EL (cell line): ENCODE measurements around the gene CRTC1.

Experiments
- DNase-seq: peaks from one replicate; pipeline ENCODE4 v3.0.0-alpha.2; 2016

The CRTC1 gene

DNA sequence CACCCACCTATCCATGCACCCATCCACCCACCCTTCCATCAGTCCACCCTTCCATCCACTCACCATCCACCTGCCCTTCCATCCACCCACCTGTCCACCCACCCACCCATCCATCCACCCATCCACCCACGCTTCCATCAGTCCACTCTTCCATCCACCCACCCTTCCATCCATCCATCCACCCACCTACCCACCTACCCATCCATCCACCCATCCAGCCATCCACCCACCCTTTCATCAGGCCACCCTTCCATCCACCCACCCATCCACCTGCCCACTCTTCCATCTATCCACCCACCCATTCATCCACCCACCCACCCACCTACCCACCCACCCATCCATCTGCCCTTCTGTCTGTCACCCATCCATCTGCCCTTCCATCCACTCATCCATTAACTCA is 29.6 kb upstream of the CRTC1 start:
- DNase-seq, result no peak

DNA sequence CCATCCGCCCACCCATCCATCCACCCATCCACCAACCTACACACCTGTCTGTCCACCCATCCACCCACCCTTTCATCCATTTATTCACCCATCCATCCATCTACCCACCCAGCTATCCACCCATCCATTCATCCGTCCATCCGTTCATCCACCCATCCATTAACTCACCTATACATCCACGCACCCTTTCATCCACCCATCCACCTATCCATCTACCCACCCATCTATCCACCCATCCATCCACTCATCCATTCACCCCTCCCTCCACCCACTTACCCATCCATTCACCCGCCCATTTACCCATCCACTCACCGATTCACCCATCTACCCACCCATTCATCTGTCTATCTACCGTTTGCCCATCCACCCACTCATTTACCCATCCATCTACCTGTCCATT is 29.0 kb upstream of the CRTC1 start:
- no peak for DNase-seq

DNA sequence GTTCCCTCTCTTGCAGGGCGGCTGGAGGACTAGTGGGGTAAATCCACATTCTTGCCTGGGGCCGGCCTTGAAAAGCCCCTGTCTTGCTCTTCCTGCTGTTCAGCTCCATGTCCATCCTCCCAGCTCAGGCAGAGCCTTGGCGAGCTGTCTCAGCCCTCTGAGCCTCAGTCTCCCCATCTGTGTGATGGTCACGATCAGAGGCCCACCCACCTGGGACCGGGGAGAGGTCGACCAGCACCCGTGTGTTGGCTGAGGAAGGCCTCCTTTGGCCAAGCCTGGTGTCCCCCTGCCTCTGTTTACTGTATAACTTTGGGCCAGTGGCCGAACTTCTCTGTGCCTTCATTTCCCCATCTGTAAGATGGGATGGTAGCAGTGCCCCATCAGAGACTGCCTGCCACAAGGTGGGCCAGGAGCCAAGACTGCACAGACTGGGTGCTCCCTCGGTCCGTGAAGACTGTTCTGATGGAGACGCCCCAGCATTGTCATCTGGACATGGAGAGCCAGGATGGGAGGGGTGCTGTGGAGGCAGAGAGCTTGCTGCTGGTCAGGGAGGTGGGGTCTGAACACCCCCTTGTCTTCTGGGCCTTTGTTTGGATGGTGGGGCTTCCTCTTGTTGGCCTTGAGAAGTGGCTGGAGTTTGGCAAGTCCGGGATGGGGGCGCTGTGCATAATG is 28.2 kb upstream of the CRTC1 start:
- no peak for DNase-seq

DNA sequence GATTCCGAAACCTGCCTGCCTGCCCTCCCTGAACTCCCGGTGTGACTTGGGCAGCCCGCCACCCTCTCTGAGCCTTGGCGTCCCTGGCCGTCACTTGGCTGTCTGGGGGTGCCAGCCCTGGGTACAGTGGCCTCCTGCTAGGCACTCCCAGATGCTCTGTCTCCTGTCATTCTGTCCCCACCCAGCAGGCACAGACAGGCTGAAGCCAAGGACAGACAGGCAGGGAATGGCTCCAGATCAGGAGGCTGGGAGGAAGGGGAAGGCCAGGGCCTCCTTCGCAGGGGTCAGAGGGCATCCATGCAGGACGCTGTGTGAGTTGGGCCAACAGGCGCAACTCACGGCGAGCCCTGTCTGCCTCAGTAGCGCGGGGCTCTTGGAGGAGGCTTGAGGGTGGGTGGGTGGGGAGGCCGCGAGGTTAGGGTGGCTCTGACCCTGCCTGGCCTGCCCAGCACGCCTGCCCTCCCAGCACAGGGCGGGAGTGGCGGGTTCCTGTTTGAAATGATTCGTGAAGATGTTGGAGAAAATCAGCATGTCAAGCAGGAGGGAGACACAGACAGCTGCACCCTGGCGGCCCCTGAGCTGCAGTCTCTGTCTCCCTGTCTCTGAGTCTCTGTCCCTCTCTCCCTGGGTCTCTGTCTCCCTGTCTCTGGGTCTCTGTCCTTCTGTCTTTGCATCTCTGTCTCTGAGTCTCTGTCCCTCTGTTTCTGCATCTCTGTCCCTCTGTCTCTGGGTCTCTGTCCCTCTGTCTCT is 27.0 kb upstream of the CRTC1 start:
- no peak for DNase-seq

DNA sequence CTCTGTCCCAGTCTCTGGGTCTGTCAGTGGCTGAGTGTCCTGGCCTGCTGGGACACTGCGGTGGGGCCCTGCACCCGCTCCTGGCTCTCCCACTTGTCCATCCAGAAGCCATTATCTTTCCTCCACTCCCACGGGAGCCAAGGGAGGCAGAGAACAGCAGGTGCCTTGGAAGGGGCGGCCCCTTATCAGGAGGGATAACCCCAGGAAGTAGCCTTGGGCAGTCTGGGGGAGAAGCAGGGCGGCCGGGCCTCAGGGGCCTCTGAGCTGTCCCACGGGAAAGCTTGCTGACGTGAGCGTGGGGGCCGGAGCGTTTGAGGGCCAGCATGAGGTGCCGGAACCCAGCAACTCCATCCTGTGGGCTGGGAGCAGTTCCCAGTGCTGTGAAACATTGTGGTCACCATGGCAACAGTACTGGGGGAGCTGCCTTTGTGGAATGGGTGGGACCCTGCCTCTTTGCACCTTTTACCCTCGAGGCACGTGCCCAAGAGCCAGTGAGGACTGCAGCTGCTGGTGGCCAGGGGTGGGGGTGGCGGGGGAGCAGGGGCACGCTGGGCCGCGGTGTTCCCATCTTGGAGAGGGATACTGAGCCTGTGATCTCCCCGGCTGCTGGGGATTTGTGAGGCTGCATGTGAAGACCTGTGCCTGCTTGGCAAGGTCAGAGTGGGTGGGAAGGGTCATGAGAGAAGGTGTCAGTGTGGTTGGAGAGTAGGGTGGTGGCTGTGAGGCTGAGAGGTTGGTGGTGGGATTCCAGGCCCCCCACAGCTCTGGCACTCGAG is 25.7 kb upstream of the CRTC1 start:
- peak; percentile 63 for DNase-seq

DNA sequence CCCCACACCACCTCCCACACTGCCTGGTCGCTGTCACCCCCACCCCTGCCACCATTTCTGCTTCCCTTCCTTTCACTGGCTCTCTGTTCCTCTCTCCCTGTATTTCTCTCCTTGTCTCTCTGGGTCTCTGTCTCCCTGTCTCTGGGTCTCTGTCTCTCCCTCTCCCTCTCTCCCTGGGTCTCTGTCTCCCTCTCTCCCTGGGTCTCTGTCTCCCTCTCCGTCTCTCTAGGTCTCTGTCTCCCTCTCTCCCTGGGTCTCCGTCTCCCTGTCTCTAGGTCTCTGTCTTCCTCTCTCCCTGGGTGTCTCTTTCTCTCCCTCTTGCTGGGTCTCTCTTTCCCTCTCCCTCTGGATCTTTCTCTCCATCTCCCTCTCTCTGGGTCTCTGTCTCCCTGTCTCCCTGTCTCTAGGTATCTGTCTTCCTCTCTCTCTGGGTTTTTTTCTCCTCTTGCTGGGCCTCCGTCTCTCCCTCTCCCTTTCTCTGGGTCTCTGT is 25.1 kb upstream of the CRTC1 start:
- DNase-seq, result no peak

DNA sequence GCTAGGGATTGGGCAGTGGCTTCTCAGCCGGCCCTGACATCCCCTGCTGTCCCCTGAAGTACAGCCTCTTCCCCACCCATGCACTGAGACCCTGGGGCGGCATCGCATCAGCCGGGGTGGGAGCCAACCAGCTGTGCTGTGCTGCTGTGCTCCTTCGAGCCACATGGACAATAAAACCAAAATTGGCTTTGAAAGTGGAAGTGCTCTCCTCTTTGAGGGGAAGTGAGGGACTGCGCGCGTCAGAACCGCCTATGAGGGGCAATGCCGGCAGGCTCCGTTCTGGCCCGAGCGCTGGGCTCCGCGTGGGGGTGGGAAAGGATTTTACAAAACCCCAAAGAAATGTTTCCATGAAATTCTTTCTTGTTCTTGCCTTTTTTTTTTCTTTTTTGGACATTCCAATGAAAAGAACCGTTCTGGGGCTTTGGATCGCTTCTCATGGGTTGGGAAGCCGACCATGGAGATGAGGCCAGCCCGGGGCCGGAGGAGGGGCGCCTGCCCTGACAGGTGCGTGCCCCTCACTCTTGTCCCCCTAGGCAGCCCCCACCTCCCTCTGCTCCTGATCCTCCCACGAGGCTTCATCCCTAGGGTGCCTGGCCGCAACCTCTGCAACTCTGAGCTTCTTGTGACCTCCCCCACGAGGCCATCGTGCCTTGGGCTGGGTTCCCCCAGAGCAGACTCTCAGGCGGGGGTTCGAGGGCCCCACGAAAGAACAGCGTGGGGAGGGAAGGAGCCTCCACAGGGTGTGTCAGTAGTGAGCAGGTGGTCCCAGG is 24.0 kb upstream of the CRTC1 start:
- DNase-seq, result no peak

DNA sequence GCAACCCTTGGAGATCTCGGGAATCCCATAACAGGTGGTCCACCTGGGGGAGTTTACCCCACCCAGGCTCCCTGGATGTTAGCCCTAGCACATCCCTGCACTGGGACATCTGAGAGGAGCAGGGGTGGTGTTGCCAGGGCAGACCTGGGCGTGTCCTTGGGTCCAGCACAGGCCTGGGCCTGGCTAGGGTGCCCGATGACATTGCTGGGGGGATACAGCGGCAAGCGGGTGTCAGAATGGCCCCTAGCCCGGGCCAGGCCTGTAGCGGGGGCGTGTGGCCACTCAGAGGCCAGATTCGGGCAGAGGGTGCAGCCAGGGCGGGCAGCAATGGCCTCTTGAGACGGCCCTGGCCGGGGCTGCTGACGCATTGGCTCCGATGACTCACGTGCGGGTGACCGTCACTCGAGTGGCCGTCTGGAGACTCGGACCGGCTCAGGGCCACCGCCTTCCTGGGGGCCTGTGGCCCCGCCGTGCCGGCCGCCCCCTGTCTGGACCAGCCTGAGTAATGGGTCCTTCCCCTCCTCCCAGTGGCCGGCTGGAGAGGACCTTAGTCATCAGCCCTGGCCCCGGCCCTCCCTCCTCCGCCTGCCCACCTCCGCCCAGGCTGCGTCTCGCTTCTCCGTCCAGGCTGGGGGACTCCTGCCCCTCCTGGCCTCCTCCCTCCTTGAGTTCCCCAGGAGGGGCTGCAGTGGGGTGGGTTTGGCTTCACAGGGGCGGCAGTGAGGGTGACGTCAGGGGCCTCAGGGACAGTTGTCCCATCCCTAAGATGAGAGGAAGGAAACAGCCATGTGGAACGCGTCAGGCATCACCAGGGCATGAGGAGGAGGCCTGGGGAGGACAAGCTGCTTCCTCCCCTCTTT is 23.2 kb upstream of the CRTC1 start:
- peak; percentile 81 for DNase-seq

DNA sequence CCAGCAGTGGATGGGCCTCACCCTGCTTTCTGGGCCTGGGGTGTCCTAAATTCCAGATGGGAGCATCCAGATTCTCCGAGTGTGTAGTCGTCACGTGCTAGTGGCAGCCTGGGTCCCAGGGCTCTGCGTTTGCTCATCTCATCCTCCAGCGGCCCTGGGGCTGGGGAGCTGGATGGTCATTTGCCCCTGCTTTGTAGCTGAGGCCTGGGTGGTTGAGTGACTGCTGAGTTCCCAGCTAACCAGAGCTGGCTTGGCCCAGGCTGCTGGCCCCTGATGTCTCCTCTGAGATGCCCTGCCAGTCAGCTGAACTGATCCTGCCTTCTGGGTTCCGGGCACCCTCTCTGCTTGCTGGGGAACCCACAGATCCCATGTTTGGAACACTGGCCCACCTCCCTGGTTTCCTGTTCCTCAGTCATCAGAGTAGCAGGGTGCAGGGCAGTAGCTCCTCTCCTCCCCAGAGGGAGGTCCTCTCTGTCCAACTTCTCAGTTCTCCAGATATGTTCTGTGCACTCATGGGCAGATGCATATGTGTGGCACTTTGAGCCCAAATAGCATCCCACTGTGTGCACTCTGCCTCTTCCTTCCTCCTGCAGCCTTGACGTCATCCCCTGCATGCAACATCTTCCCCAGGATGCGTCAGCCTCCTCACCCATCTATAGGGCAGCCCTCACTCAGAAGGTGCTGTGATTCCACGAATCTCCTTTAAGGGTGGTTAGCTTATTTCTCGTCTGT is 22.4 kb upstream of the CRTC1 start:
- DNase-seq, result no peak

DNA sequence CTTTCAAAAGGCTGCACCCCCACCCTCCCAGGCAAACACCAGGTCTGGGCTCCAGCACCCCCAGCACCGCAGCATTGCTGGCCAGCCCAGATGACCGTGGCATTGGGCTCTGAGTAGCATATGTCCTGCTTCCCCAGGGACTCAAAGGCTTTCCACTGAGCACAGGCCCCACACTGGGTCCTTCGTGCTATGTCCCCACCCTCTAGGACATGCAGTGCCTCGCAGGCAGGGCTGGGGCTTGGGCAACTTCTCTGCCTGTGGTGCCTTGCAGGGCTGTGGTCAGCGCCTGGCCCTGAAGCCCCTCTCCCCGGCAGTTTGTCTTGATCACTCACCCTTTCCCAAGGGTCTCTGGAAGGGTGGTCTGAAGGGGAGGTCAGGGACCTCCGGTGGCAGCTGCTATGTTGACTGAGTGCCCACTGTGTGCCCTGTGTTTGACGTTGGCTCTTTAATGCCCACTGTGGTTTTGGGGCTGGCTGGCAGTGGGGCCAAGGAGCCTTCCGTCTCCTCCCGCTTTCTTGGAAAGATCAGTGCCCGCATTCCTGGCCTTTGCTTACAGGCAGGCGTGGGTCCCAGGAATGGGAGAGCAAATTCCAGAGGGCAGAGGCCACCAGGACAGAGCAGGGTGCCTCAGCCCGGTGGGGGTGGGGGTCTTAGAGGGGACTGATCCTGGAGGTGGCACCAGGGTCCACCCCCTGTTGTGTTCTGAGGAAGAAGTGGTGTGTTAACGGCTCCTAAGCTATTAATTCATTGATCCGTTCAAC is 20.3 kb upstream of the CRTC1 start:
- DNase-seq, result no peak

DNA sequence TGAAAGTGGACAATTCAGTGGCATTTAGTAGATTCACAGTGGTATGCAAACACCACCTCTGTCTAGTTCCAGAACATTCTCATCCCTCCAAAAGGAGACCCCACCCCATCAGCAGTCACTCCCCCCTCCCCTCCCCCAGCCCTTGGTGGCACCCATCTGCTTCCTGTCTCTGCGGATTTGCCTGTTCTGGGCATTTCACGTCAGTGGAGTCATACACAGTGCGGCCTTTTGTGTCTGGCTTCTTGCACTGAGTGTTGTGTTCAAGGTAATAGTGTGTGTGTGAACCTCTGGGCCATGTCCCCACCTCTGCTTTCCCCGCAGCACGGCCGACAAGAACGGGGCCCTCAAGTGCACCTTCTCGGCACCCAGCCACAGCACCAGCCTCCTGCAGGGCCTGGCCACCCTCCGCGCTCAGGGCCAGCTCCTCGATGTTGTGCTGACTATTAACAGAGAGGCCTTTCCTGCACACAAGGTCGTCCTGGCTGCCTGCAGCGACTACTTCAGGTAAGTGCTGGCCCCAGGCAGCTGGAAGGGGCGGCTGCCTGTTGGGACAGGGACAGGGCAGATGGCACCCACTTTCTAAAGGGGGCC is 19.4 kb upstream of the CRTC1 start:
- no peak for DNase-seq

DNA sequence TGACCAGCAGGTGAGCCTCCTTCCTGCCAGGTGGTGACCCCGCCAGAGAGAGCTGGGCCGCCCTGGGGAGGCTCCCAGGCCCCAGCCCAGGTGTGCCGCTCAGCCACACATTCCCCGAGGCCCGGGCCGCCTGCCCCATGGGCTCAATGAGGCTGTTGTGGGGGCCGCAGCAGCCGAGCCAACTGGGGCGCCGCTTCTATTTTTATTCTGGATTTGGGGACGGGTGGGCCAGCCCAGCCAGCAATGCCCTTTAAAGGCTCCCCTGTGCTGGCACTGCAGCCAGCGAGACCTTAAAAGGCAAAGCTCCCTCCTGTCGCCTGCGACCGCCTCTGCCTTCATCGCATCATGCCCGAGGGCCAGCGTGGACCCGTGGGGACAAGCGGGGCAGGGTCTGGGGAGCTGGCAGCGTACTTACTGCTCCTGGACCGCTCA is 17.7 kb upstream of the CRTC1 start:
- no peak for DNase-seq

DNA sequence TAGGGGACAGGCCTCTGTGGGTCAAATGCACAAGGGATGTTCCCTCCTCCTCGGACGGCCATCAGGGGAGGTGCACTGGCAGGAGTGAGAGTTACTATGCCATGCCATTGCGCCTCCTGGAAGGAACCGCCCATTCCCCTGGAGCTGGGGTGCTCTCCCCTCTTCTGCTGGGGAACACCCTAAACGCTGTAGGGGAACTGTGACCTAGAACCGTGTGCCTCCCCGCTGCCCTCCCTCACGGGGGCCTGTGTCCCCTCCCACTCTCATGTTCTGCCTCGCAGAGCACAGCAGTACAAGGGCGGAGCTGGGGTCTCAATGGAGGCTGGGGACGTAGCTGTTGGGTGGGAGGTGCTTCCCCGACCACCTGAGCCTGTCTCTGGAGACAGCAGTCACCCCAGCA is 17.2 kb upstream of the CRTC1 start:
- no peak for DNase-seq

DNA sequence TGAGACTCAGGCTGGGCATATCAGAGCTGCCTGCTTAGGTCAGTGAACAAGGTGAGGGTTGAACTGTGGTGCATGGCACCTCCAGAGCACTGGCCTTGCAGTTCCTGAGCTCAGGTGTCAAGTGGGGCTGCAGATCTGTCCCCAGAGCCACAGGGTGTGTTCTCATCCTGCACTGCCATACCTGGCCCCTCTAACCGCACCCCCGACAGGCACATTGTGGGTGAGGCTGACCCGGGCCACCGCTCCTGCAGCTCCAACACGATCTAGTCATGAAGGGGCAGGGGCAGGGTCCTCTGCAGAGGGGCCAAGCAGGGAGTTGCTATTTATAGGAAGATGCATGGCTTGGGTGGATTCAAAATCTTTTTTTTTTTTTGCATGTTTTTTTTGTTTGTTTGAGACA is 16.7 kb upstream of the CRTC1 start:
- DNase-seq, result no peak

DNA sequence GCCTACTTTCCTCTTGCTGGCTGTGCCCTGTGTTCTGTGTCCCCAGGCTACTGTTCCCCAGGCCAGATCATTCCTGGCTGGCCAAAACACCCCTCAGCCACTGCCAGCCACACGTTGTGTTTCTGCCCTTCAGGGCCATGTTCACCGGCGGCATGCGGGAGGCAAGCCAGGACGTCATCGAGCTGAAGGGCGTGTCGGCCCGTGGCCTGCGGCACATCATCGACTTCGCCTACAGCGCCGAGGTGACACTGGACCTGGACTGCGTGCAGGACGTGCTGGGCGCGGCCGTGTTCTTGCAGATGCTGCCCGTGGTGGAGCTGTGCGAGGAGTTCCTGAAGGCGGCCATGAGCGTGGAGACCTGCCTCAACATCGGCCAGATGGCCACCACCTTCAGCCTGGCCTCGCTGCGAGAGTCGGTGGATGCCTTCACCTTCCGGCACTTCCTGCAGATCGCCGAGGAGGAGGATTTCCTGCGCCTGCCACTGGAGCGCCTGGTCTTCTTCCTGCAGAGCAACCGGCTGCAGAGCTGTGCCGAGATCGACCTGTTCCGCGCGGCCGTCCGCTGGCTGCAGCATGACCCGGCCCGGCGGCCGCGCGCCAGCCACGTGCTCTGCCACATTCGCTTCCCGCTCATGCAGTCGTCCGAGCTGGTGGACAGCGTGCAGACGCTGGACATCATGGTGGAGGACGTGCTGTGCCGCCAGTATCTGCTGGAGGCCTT is 15.8 kb upstream of the CRTC1 start:
- DNase-seq, result no peak

DNA sequence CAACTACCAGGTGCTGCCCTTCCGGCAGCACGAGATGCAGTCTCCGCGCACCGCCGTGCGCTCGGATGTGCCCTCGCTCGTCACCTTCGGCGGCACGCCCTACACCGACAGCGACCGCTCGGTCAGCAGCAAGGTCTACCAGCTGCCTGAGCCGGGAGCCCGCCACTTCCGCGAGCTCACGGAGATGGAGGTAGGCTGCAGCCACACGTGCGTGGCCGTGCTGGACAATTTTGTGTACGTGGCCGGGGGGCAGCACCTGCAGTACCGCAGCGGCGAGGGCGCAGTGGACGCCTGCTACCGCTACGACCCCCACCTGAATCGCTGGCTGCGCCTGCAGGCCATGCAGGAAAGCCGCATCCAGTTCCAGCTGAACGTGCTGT is 15.2 kb upstream of the CRTC1 start:
- DNase-seq, result no peak

DNA sequence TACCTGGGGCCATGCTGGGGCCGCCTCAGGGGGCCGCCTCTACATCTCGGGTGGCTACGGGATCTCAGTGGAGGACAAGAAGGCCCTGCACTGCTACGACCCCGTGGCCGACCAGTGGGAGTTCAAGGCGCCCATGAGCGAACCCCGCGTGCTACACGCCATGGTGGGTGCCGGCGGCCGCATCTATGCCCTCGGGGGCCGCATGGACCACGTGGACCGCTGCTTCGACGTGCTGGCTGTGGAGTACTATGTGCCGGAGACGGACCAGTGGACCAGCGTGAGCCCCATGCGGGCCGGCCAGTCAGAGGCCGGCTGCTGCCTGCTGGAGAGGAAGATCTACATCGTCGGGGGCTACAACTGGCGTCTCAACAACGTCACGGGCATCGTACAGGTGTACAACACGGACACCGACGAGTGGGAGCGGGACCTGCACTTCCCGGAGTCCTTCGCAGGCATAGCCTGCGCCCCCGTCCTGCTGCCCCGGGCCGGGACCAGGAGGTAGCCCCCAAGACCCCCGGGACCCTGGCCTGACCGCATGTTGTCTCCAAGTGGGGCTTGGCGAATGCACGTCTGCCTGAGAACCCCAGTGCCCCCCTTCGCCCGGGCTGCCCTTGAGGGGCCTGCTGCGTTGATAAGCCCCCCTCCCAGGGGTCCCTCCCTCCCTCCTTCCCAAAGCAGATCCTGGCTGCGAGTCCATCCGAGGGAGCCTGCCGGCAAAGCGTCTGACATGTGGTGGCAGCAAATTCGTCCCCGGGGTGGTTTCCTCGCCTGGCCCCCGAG is 14.5 kb upstream of the CRTC1 start:
- no peak for DNase-seq

DNA sequence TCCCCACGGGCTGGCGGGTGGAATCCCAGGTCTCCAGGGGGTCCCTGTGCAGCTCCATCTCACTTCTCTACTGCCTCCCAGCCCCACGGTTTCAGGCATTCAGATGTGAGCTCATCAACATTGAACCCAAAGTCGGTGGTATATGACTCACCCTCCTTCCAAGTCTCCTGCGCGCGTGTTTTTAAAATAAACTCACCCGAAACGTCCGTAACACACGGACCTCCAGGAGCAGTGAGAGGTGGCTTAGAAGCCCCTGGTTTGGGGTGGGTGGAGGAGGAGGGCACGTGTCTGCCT is 14.0 kb upstream of the CRTC1 start:
- no peak for DNase-seq

DNA sequence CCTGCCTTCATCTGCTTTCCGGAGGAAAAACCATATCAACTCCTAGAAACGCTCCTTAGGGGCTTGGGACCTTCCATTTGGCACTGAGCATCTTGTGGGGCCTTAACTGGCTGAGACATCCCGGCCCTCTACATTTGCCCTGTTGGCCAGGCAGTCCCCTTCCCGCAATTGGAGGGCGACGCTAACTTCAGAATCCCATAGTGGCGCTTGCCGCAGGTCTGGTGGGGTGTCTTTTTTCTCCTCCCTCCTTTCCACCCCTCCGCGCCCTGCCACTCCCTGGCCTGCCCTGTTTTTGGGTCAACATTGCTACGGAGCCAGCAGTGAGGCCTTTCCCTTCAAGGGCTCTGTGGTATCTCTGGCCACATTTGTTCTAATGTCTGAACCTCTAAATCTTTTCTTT is 13.6 kb upstream of the CRTC1 start:
- no peak for DNase-seq
